ENCODE data around the gene SNAP25.

DNA sequence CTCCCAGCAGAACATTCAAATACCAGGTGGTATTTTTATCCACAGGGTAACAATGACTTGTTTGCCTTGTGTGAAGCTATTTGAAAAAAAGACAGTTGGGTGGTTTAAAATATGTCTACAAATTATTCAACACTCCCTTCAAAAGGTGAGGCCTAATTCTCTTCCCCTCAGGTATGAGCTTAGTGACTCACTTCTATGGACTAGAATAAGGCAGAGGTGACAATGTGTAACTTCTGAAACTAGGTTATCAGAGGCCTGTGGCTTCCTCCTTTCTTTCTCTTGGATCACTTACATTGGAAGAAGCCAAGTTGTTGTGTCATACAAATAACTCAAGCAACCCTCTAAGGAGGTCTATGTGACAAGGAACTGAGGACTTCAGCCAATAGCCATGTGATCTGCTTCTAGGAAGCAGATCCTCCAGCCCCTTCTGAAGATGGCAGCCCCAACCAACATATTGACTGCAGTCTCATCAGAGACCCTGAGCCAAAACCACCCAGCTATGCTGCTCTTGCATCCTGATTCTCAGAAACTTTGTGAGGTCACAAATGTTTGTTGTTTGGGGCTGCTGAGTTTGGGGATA lies 102.6 kb downstream of the SNAP25 start:
- TF ChIP-seq, protein P1, sequence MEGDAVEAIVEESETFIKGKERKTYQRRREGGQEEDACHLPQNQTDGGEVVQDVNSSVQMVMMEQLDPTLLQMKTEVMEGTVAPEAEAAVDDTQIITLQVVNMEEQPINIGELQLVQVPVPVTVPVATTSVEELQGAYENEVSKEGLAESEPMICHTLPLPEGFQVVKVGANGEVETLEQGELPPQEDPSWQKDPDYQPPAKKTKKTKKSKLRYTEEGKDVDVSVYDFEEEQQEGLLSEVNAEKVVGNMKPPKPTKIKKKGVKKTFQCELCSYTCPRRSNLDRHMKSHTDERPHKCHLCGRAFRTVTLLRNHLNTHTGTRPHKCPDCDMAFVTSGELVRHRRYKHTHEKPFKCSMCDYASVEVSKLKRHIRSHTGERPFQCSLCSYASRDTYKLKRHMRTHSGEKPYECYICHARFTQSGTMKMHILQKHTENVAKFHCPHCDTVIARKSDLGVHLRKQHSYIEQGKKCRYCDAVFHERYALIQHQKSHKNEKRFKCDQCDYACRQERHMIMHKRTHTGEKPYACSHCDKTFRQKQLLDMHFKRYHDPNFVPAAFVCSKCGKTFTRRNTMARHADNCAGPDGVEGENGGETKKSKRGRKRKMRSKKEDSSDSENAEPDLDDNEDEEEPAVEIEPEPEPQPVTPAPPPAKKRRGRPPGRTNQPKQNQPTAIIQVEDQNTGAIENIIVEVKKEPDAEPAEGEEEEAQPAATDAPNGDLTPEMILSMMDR (IDR thresholded peaks at IDR 0.05; ENCODE audit: low read length): no peak
- TF ChIP-seq EZH2 (optimal IDR thresholded peaks at IDR 0.05; ENCODE audit: low read depth, low read length): no peak
